ENCODE measurements around the gene STK11IP. TPM values are rescaled to one million over a fixed set of nuclear protein-coding genes. Genes with fewer than 3 reads are reported as not detected.

STK11IP gene
- total RNA-seq, 2 donors from 2014 or later = 27.3 to 31.1 TPM

DNA sequence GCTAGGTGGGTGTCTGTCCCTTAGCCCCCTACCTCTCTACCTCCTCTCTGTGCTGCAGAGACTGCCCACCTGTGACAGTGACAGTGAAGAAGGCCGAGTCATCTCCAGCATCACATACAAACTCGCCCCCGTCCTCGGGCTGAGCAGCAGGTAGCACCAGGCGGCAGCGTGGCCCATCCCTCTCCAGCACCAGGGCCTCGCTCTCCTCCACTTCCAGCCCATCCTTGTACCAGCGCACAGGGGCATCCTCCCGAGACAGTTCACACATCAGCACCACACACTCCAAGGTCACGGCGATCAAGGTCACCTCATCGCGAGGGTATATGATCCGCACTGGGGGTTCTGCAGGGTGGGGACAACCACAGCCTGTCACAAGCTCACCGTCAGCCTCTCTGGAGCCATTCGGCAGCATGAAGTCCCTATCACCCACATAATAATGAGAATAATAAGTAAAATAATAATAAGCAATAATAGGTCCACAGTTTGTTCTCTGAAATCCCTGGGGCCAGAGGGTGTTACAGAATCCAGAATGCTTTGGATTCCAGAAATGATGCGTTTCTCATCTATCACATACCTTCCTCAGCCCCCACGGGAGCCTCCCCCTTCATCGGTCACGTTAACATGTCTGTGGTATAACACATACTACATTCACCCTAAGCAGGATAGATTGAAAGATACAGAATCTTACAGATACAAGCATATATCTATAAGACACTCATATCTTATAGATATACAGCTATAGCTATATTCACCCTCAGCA lies 38.3 kb upstream of the STK11IP start:
- Mint-ChIP-seq H3K27ac (no peak overlapping the region), H3K9me3 (no peaks in the 10 kb centered on the region), H3K4me3 (no peak overlapping the region), H3K27me3 (ENCODE audit: insufficient read depth) (peaks cover 5% of the 10 kb centered on the region), H3K4me1 (peaks cover 29% of the 10 kb centered on the region), H3K36me3 (ENCODE audit: low read depth) (peaks cover 51% of the 10 kb centered on the region)
- no peak overlapping the region for H3K9ac ChIP-seq (ENCODE audit: extremely low read depth, low read length, poor library complexity, severe bottlenecking)
- no peak overlapping the region for H3K4me3 ChIP-seq (ENCODE audit: low read length)
- H3K4me1 ChIP-seq (ENCODE audit: control insufficient read depth, insufficient read depth, low read length) = peaks cover 8% of the 10 kb centered on the region
- H3K27me3 ChIP-seq (ENCODE audit: control insufficient read depth, insufficient read depth, low read length, poor library complexity, severe bottlenecking) = no peaks in the 10 kb centered on the region
- WGBS, 2 experiments (ENCODE audit: insufficient coverage in 1 of 2, insufficient read length in 1 of 2) = 93% methylated on average over 3 to 18 of the region's 20 CpGs
- no peaks in the 10 kb centered on the region for H3K9me3 ChIP-seq (ENCODE audit: control insufficient read depth, low read length)
- TF ChIP-seq, protein P1, sequence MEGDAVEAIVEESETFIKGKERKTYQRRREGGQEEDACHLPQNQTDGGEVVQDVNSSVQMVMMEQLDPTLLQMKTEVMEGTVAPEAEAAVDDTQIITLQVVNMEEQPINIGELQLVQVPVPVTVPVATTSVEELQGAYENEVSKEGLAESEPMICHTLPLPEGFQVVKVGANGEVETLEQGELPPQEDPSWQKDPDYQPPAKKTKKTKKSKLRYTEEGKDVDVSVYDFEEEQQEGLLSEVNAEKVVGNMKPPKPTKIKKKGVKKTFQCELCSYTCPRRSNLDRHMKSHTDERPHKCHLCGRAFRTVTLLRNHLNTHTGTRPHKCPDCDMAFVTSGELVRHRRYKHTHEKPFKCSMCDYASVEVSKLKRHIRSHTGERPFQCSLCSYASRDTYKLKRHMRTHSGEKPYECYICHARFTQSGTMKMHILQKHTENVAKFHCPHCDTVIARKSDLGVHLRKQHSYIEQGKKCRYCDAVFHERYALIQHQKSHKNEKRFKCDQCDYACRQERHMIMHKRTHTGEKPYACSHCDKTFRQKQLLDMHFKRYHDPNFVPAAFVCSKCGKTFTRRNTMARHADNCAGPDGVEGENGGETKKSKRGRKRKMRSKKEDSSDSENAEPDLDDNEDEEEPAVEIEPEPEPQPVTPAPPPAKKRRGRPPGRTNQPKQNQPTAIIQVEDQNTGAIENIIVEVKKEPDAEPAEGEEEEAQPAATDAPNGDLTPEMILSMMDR (conservative IDR thresholded peaks at IDR 0.05) = no peak
- H3K27ac ChIP-seq (ENCODE audit: low read depth, low read length) = no peak overlapping the region
- no peaks in the 10 kb centered on the region for H3K36me3 ChIP-seq (ENCODE audit: control insufficient read depth, insufficient read depth, low read length)
- no peak for DNase-seq

DNA sequence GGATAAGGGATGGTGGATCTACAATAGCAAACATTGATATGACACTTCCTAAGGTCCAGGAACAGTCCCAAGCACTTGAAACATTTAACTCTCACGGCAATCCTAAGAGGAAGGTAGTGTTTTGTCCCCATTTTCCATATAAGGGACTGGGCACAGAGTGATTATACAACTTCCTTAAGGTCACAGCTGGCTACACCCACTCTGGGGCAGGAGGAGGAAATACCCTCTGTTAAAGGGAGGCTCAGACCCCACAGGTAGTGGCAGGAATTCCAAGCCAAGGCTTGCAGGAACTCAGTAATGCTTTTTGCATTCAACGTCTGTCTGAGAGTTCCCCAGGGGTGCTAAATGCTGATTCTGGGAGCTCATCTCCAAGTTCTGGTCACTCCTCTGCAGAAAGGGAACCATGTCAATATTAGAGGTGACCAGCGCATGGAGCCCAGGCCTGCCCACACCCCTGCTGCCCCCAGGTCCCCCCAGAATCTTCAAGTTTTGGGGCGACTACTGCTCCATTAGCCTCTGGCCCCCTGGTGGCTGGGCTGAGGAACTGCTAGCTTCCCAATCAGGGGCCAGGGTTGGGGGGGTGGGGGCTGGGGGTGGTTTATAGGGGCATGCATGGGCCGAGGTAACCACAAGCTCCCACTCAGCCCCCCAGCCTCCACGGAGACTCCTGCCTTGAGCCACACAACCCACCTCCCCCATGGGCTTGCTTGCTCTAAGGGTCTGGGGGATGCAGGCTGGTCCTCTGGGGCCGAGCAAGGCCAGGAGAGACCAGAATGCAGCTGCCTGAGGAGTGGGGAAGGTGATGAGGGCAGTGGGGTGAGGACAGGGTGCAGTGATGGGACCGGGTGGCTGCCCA lies 37.4 kb upstream of the STK11IP start:
- TF ChIP-seq, protein P1 (conservative IDR thresholded peaks at IDR 0.05) = peak; percentile 95
- Histone ChIP-seq H3K27ac (ENCODE audit: low read depth, low read length) (no peak overlapping the region), H3K36me3 (ENCODE audit: control insufficient read depth, insufficient read depth, low read length) (no peaks in the 10 kb centered on the region), H3K4me3 (ENCODE audit: low read length) (no peak overlapping the region), H3K9ac (ENCODE audit: extremely low read depth, low read length, poor library complexity, severe bottlenecking) (no peak overlapping the region), H3K4me1 (ENCODE audit: control insufficient read depth, insufficient read depth, low read length) (peaks cover 8% of the 10 kb centered on the region), H3K27me3 (ENCODE audit: control insufficient read depth, insufficient read depth, low read length, poor library complexity, severe bottlenecking) (no peaks in the 10 kb centered on the region), H3K9me3 (ENCODE audit: control insufficient read depth, low read length) (no peaks in the 10 kb centered on the region)
- 49 to 53% methylated on average over 2 to 7 of the region's 8 CpGs for WGBS, 2 experiments (ENCODE audit: insufficient coverage in 1 of 2, insufficient read length in 1 of 2)
- Mint-ChIP-seq H3K4me3 (no peak overlapping the region), H3K9me3 (no peaks in the 10 kb centered on the region), H3K36me3 (ENCODE audit: low read depth) (peaks cover 53% of the 10 kb centered on the region), H3K27ac (peak overlapping the region; percentile 79), H3K27me3 (ENCODE audit: insufficient read depth) (peaks cover 3% of the 10 kb centered on the region), H3K4me1 (peaks cover 29% of the 10 kb centered on the region)
- DNase-seq = no peak

DNA sequence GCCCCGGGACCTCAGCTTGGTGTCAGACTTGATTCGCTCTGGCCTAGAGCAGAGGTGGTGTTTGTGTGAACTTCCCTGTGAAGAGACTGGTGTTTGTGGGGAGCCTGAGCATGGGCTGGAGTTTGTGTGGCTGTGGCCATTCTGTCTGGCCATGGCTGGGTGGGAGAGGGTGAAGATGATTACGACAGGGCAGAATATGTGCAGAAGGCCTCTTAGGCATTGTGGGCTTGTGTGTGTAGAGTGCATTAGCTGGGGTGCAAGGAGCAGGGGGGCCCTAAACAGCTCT lies 36.8 kb upstream of the STK11IP start:
- TF ChIP-seq, protein P1 (conservative IDR thresholded peaks at IDR 0.05) = no peak
- H3K9ac ChIP-seq (ENCODE audit: extremely low read depth, low read length, poor library complexity, severe bottlenecking) = no peak overlapping the region
- H3K4me1 Mint-ChIP-seq = peaks cover 32% of the 10 kb centered on the region
- 81% methylated on average over 3 of the region's 3 CpGs; no CpG with 5 or more reads in 1 of the 2 experiments for WGBS, 2 experiments (ENCODE audit: insufficient coverage in 1 of 2, insufficient read length in 1 of 2)
- no peaks in the 10 kb centered on the region for H3K27me3 ChIP-seq (ENCODE audit: control insufficient read depth, insufficient read depth, low read length, poor library complexity, severe bottlenecking)
- no peaks in the 10 kb centered on the region for H3K36me3 ChIP-seq (ENCODE audit: control insufficient read depth, insufficient read depth, low read length)
- H3K27ac ChIP-seq (ENCODE audit: low read depth, low read length) = no peak overlapping the region
- peaks cover 55% of the 10 kb centered on the region for H3K36me3 Mint-ChIP-seq (ENCODE audit: low read depth)
- peak overlapping the region; percentile 79 for H3K27ac Mint-ChIP-seq
- peaks cover 3% of the 10 kb centered on the region for H3K27me3 Mint-ChIP-seq (ENCODE audit: insufficient read depth)
- H3K9me3 ChIP-seq (ENCODE audit: control insufficient read depth, low read length) = no peaks in the 10 kb centered on the region
- peaks cover 8% of the 10 kb centered on the region for H3K4me1 ChIP-seq (ENCODE audit: control insufficient read depth, insufficient read depth, low read length)
- H3K4me3 ChIP-seq (ENCODE audit: low read length) = no peak overlapping the region
- H3K9me3 Mint-ChIP-seq = no peaks in the 10 kb centered on the region
- DNase-seq = no peak
- H3K4me3 Mint-ChIP-seq = no peak overlapping the region
